ENCODE results near the gene UQCR11. TPM values are rescaled to one million over a fixed set of nuclear protein-coding genes. Genes with fewer than 3 reads are reported as not detected.

The UQCR11 gene
- total and polyA plus RNA-seq, 2 of the 8 experiments (the other 6 are each of a cell fraction or from before 2014, with no cell fraction given), result 162 to 171 TPM

GRCh38 chr19:1590641-1591397, 14.4 kb downstream of the UQCR11 start:
- Histone ChIP-seq H2BK120ac (replicated peaks; ENCODE audit: low read depth, low read length) (no peak overlapping the region), H4K20me1 (replicated peaks in 1 of 2; ENCODE audit: control insufficient read depth in 1 of 2, insufficient read depth in 2 of 2, low read length in 2 of 2) (peaks cover 4 to 13% of the 10 kb centered on the region in 2 experiments), H3K4ac (replicated peaks; ENCODE audit: insufficient read length, low read depth, low read length) (peak overlapping the region; percentile 24), H3K4me2 (ENCODE audit: insufficient read depth in 1 of 2, low read depth in 2 of 2, low read length in 2 of 2) (peak overlapping the region; percentile 88 to 95), H2BK5ac (ENCODE audit: low read depth, low read length) (0 out of 2 replicates have a peak overlapping the region, but pooled peaks have one; percentile 46), H4K8ac (ENCODE audit: extremely low read depth, insufficient read depth, low read length) (peak overlapping the region; percentile 99; the same call in 1 of the 2 replicates), H4K5ac (ENCODE audit: insufficient read length, low read depth, low read length) (peak overlapping the region; percentile 70), H3K27ac (ENCODE audit: low read depth, low read length) (peak overlapping the region; percentile 98), H4K91ac (replicated peaks; ENCODE audit: insufficient read length, low read length) (peak overlapping the region; percentile 61), H3K14ac (ENCODE audit: insufficient read length) (no peak overlapping the region), H3K27me3 (replicated peaks in 1 of 4; ENCODE audit: control insufficient read depth in 3 of 4, extremely low read depth in 1 of 4, insufficient read depth in 3 of 4, low read length in 3 of 4) (no peaks in the 10 kb centered on the region; a peak in 1 of 7 replicates), H2BK15ac (ENCODE audit: low read length) (no peak overlapping the region), H3K79me2 (ENCODE audit: control insufficient read depth in 1 of 2, insufficient read depth in 2 of 2, low read length in 2 of 2) (peaks cover 0 to 53% of the 10 kb centered on the region in 2 experiments; a peak in 3 of 4 replicates), H3K9me3 (ENCODE audit: insufficient read depth in 2 of 2, low read depth in 1 of 2, low read length in 1 of 2) (no peaks in the 10 kb centered on the region), H3K23me2 (ENCODE audit: low read depth, low read length) (peaks cover 5% of the 10 kb centered on the region), H3K18ac (ENCODE audit: extremely low read depth, low read length) (peak overlapping the region; percentile 93), H2AK5ac (ENCODE audit: low read depth, low read length) (0 out of 2 replicates have a peak overlapping the region, but pooled peaks have one; percentile 82), H3K79me1 (ENCODE audit: low read depth, low read length) (peaks cover 20% of the 10 kb centered on the region), H3K36me3 (ENCODE audit: control insufficient read depth in 2 of 4, insufficient read depth in 4 of 4, low read length in 3 of 4) (peaks cover 0 to under 1% (median 0%) of the 10 kb centered on the region in 4 experiments; a peak in 3 of 8 replicates), H2AFZ (ENCODE audit: low read length) (no peak overlapping the region), H2BK20ac (ENCODE audit: low read length) (no peak overlapping the region), H3K4me3 (ENCODE audit: extremely low read depth in 1 of 4, insufficient read depth in 2 of 4, low read depth in 3 of 4, low read length in 4 of 4) (peak overlapping the region; percentile 82 to 93 (median 90)), H3K23ac (ENCODE audit: insufficient read length) (no peak overlapping the region), H3K4me1 (replicated peaks in 1 of 4; ENCODE audit: control insufficient read depth in 3 of 4, insufficient read depth in 4 of 4, low read length in 3 of 4) (peaks cover 0 to 8% (median 6%) of the 10 kb centered on the region in 4 experiments; a peak in 6 of 7 replicates), H3K56ac (replicated peaks; ENCODE audit: insufficient read length, low read depth, low read length) (peak overlapping the region; percentile 85), H2BK12ac (ENCODE audit: low read depth, low read length) (no peak overlapping the region), H3K9ac (replicated peaks in 1 of 4; ENCODE audit: extremely low read depth in 1 of 4, low read depth in 3 of 4, low read length in 3 of 4) (peak overlapping the region in 3 of 4 experiments; percentile 96 to 98 (median 97); a peak in 6 of 7 replicates)
- ChIA-PET CTCF (ENCODE audit: partially characterized antibody) (interaction anchor here (0.7 to 5.2 kb wide), 18 partner anchors 9 to 235 kb away, joined by 3 to 25 read pairs (median 4); partner anchors contain the start of genes MEX3D and UQCR11), POLR2A (ENCODE audit: partially characterized antibody) (interaction anchor here (0.5 to 9.1 kb wide), 40 partner anchors 9 to 520 kb away, joined by 3 to 148 read pairs (median 4); partner anchors contain the start of genes MEX3D, TCF3 and UQCR11)
- FAIRE-seq, result no peak
- no peak for DNase-seq (ENCODE audit: low read depth in 1 of 2, low spot score in 2 of 2)
- 58% methylated on average over 10 of the region's 10 CpGs; no CpG with 5 or more reads in 1 of the 2 experiments for WGBS, 2 experiments (ENCODE audit: extremely low coverage in 1 of 2, insufficient coverage in 1 of 2, insufficient read length in 1 of 2, insufficient replicate concordance in 2 of 2, low coverage in 1 of 2, low lambda C conversion rate in 2 of 2, missing lambda C conversion rate in 1 of 2)
- TF ChIP-seq POLR2AphosphoS5 (IDR thresholded peaks at IDR 0.05; ENCODE audit: low read depth, low read length) (peak; percentile 43), RAD21 (IDR thresholded peaks at IDR 0.05 in 1 of 2, conservative IDR thresholded peaks at IDR 0.05 in 1 of 2; ENCODE audit: low read depth in 2 of 2, low read length in 2 of 2) (peak in 1 of 2 experiments; percentile 33; a peak in 2 of 4 replicates), CHD1 (IDR thresholded peaks at IDR 0.05; ENCODE audit: low read depth, low read length) (no peak), KDM4A (IDR thresholded peaks at IDR 0.05; ENCODE audit: low read depth, low read length, severe bottlenecking) (no peak), TBP (IDR thresholded peaks at IDR 0.05; ENCODE audit: low read depth, low read length) (0 out of 2 replicates have a peak, but pooled peaks have one; percentile 48), POLR2A (IDR thresholded peaks at IDR 0.05; ENCODE audit: control extremely low read depth in 1 of 2, low read depth in 2 of 2, low read length in 2 of 2) (peak; percentile 27 to 85), TAF1 (IDR thresholded peaks at IDR 0.05; ENCODE audit: low read depth, low read length) (0 out of 2 replicates have a peak, but pooled peaks have one; percentile 28)
- TF ChIP-seq, protein P1, sequence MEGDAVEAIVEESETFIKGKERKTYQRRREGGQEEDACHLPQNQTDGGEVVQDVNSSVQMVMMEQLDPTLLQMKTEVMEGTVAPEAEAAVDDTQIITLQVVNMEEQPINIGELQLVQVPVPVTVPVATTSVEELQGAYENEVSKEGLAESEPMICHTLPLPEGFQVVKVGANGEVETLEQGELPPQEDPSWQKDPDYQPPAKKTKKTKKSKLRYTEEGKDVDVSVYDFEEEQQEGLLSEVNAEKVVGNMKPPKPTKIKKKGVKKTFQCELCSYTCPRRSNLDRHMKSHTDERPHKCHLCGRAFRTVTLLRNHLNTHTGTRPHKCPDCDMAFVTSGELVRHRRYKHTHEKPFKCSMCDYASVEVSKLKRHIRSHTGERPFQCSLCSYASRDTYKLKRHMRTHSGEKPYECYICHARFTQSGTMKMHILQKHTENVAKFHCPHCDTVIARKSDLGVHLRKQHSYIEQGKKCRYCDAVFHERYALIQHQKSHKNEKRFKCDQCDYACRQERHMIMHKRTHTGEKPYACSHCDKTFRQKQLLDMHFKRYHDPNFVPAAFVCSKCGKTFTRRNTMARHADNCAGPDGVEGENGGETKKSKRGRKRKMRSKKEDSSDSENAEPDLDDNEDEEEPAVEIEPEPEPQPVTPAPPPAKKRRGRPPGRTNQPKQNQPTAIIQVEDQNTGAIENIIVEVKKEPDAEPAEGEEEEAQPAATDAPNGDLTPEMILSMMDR (IDR thresholded peaks at IDR 0.05; ENCODE audit: control extremely low read depth in 1 of 3, insufficient read depth in 1 of 3, low read depth in 1 of 3, low read length in 3 of 3), result peak; percentile 25 to 49 (median 27); a peak in 3 of 4 replicates
